Measurements from ENCODE around the gene PRKCI.

DNA sequence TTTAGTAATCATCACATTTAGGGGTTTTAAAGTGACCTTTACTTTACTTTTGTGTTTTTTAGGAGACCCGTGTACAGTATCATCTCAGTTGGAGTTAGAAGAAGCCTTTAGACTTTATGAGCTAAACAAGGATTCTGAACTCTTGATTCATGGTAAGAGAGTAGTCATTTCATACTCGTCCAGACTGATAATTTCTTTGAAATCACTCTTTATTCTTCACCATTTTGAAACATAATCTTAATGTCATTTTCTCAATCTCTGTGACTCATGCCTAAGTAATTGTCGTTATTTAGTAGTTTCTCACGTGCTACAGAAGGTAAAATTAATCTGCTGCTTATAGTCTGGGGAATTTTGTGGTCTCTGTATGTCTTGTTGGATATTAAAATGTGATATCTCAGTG is 37.7 kb downstream of the PRKCI start:
- TF ChIP-seq SMAD3 (CRISPR knock-in tag; IDR thresholded peaks at IDR 0.05; ENCODE audit: borderline replicate concordance), result no peak
- no peak for TF ChIP-seq NR1H2 (CRISPR knock-in tag; IDR thresholded peaks at IDR 0.05)
- TF ChIP-seq MYBL2 (CRISPR knock-in tag; IDR thresholded peaks at IDR 0.05), result no peak
- TF ChIP-seq, protein P1, sequence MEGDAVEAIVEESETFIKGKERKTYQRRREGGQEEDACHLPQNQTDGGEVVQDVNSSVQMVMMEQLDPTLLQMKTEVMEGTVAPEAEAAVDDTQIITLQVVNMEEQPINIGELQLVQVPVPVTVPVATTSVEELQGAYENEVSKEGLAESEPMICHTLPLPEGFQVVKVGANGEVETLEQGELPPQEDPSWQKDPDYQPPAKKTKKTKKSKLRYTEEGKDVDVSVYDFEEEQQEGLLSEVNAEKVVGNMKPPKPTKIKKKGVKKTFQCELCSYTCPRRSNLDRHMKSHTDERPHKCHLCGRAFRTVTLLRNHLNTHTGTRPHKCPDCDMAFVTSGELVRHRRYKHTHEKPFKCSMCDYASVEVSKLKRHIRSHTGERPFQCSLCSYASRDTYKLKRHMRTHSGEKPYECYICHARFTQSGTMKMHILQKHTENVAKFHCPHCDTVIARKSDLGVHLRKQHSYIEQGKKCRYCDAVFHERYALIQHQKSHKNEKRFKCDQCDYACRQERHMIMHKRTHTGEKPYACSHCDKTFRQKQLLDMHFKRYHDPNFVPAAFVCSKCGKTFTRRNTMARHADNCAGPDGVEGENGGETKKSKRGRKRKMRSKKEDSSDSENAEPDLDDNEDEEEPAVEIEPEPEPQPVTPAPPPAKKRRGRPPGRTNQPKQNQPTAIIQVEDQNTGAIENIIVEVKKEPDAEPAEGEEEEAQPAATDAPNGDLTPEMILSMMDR (IDR thresholded peaks at IDR 0.05), result no peak
- TF ChIP-seq, protein P2, sequence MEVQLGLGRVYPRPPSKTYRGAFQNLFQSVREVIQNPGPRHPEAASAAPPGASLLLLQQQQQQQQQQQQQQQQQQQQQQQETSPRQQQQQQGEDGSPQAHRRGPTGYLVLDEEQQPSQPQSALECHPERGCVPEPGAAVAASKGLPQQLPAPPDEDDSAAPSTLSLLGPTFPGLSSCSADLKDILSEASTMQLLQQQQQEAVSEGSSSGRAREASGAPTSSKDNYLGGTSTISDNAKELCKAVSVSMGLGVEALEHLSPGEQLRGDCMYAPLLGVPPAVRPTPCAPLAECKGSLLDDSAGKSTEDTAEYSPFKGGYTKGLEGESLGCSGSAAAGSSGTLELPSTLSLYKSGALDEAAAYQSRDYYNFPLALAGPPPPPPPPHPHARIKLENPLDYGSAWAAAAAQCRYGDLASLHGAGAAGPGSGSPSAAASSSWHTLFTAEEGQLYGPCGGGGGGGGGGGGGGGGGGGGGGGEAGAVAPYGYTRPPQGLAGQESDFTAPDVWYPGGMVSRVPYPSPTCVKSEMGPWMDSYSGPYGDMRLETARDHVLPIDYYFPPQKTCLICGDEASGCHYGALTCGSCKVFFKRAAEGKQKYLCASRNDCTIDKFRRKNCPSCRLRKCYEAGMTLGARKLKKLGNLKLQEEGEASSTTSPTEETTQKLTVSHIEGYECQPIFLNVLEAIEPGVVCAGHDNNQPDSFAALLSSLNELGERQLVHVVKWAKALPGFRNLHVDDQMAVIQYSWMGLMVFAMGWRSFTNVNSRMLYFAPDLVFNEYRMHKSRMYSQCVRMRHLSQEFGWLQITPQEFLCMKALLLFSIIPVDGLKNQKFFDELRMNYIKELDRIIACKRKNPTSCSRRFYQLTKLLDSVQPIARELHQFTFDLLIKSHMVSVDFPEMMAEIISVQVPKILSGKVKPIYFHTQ (CRISPR knock-in tag; IDR thresholded peaks at IDR 0.05), result no peak
- TF ChIP-seq KAT7 (CRISPR knock-in tag; IDR thresholded peaks at IDR 0.05; ENCODE audit: borderline replicate concordance), result no peak
- TF ChIP-seq CREB1 (CRISPR knock-in tag; IDR thresholded peaks at IDR 0.05), result no peak
- no peak for TF ChIP-seq NFATC4 (CRISPR knock-in tag; IDR thresholded peaks at IDR 0.05)
- no peak for TF ChIP-seq NR3C1 (CRISPR knock-in tag; conservative IDR thresholded peaks at IDR 0.05; ENCODE audit: low read depth)
- TF ChIP-seq, protein P3, sequence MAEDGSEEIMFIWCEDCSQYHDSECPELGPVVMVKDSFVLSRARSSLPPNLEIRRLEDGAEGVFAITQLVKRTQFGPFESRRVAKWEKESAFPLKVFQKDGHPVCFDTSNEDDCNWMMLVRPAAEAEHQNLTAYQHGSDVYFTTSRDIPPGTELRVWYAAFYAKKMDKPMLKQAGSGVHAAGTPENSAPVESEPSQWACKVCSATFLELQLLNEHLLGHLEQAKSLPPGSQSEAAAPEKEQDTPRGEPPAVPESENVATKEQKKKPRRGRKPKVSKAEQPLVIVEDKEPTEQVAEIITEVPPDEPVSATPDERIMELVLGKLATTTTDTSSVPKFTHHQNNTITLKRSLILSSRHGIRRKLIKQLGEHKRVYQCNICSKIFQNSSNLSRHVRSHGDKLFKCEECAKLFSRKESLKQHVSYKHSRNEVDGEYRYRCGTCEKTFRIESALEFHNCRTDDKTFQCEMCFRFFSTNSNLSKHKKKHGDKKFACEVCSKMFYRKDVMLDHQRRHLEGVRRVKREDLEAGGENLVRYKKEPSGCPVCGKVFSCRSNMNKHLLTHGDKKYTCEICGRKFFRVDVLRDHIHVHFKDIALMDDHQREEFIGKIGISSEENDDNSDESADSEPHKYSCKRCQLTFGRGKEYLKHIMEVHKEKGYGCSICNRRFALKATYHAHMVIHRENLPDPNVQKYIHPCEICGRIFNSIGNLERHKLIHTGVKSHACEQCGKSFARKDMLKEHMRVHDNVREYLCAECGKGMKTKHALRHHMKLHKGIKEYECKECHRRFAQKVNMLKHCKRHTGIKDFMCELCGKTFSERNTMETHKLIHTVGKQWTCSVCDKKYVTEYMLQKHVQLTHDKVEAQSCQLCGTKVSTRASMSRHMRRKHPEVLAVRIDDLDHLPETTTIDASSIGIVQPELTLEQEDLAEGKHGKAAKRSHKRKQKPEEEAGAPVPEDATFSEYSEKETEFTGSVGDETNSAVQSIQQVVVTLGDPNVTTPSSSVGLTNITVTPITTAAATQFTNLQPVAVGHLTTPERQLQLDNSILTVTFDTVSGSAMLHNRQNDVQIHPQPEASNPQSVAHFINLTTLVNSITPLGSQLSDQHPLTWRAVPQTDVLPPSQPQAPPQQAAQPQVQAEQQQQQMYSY (CRISPR knock-in tag; IDR thresholded peaks at IDR 0.05), result no peak
- no peak for TF ChIP-seq CREM (CRISPR knock-in tag; IDR thresholded peaks at IDR 0.05)

Data from WTC11 (cell line).